NT2/D1 (cell line): ENCODE data around the gene TUT1.

Experiments
- SUZ12 ChIP-seq: IDR thresholded peaks from 2 replicates; pipeline ENCODE4 v1.6.1; 2011; ENCODE audit not compliant: insufficient read length, insufficient read depth; ENCODE audit errors: extremely low read depth
- ZNF274 ChIP-seq: IDR thresholded peaks from 2 replicates; pipeline ENCODE4 v1.6.1; 2011; ENCODE audit warnings: mild to moderate bottlenecking, low read depth, low read length

DNA sequence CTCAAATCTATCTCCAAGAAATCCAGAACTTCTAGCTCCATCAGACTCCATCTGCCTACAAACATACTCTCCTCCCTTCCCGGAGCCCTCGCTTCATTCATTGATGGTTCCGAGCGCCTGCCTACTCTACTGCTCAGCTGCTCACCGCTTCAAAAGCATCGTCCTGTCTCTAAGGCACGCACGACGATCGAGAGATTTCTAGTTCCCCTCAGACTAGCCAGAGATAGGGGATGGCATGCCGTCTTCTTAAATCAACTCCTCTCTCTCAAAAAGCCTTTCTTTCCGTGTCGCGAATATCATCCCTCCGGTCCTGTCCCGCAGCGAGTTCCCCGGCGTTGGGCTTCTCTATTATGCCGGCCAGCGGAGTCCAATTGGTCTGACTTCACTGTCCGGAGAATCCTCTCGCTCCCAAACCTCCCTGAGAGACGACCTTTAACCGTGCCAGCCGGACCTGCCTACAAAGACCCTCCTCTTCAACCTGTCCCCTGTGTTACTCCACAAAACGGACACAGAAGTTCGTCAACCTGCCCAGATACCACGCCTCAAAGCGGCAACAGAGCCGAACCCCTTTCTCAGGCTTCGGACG lies 18.2 kb downstream of the TUT1 start:
- TF ChIP-seq SUZ12 (no peak), ZNF274 (no peak)
